Stimulated activated naive CD4-positive, alpha-beta T cell treated with Interleukin-2 at 50 U/mL for 16 hours (primary cell): ENCODE data around the gene PYGM.
A peak's percentile ranks its signal among the peaks of the same experiment; 100 is the strongest.

Experiments used
- DNase-seq: peaks from one replicate; lab custom pipeline; 2025; lab: John Stamatoyannopoulos, UW

The PYGM gene

DNA sequence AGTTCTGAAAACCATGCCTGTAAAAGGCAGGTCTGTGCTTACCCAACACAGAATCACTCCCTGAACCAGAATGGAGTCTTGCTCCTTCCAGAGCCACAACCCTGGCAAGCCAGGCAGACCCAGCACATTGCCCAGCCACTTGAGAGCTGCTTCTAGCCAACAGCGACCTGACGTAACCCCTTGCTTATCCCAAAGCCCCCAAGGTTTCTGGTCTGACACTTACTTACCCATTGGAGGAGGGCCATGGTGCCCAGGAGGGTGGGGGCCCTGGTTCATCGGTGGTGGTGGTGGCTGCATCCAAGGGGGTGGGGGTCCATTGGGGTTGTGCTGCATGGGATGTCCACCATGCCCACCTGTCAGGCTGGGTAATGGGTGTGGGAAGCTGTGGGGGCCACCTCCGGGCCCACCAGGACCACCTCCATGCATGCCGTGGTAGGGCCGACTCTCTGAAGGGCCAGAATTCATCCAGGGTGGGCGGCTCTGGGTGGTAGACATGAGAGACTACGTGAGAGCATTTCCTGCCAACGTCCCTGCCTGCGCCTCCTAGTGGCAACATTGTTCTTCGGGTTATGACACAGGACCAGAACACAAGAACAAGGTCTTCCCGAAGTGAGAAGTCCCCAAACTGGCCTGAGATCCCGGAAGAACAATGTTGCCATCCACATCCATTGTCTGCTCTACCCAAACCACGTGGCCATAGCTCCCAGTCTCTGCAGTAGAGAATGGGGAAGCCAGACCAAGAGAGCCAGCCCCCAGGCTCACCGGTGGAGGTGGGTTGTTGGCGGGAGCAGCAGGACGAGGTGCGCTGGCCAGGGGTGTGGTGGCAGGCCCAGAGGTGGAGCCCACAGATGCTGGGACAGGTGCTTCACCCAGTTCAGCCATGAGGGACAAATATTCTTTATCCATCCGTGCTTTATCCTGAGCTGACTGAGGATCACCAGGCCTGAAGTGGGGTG is 7.8 kb upstream of the PYGM start:
- DNase-seq: peak; percentile 66

- DNase-seq: no peak
These were observed 7.1 kb upstream of the PYGM start for GRCh38 chr11:64766881-64767280.

DNA sequence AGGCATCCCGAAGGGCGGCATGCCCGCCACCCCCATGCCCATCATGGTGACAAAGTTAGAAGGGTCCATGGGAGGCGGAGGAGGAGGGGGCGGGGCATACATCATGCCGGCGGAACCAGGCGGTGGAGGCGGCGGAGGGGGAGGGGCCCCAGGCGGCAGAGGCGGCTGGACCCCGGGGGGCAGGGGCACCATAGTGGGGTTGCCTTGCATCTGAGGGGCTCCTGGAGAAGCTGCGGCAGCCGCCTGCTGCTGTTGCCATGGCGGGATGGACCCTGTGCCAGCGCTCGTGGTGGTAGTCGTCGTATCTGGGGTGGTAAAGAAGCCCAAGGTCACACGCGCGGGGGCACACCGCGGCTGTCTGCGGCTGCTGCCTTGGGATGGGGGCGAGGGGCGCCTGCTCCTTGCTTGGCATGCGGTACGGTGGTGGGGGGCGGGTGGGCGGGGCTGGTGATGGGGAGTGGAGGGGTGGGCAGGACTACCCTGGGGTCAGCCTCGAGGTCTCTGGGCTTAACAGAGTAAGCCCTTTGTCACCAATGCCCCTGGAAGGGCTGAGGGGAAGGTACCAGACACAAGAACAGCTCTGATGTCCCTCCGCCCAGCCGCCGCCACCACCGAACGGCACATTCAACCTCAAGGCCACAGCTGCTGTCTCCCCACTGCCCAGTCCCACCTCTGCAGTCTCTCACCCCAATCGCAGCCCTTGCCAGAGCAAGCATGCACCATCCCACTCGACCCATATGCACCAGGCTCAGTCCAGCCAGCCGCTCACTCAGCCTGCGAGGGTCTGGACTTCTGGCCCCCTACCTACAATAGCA is 6.3 kb upstream of the PYGM start:
- DNase-seq: no peak

GRCh38 chr11:64765291-64765850 is 5.6 kb upstream of the PYGM start:
- DNase-seq: no peak

GRCh38 chr11:64764753-64765152 is 5.0 kb upstream of the PYGM start:
- DNase-seq: no peak

GRCh38 chr11:64764040-64764611 is 4.4 kb upstream of the PYGM start:
- peak; percentile 47 for DNase-seq

DNA sequence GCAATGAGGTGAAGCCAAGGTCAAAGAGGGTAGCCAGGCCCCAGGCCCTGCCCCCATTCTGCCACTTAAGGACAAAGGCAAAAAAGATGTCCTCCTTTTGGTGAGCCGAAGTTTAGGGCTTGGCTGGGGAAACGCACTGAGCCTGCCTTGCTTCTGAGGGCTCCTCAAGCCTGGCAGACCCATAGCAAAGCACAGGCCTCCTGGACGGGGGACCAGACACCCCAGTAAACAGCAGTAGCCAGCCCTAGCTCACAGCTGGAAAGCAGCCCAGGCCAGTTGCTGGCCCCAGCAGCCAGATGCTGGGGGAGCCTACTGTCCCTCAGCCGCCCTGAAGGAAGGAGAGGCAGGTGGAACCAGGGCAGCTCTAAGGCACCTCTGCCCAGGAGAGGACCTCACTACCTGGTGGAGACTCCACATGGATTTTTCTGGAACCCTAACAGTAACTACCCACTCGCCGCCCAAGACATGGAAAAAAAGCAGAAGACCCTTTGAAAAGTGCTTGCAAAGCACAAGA is 3.8 kb upstream of the PYGM start:
- no peak for DNase-seq

DNA sequence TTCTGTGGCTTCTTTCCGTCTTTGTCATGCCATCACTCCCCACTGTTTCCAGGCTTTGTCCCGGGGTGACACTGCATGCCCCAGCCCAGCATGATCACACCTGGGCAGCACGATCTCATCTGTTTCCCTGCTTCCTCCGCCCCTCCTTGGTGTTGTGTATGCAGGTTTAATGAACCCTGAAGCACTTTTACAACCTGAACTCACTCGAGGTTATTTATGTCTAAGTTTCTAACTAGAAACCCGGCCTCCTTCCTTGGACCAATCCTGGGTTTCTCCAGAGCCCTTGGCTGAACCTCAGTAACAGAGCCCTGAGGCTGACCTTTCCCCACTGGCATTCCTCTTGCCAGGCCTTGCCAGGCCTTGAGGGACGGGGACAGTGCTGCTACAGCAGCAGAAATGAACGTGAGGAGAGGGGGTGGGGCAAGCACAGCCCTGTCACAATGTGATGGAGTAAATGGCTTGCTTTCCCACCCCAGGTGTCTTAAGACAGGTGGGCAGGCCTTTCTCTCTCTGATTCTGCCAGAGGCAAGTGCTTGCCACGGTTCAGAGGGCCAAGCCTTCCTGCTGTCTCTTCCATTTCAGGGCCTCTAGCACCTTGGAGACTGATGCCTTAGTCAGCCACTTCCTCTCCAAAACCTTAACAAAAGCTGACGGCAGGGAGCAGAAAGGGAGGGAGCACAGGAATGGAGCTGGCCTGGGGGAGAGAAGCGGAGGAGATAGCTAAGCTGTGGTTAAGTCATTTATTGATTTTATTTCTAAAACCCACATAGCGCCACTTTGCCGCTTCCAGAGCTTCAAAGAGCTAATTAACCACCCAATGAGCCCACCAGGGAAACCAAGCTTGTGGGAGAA is 3.1 kb upstream of the PYGM start:
- no peak for DNase-seq

GRCh38 chr11:64762277-64762673 is 2.5 kb upstream of the PYGM start:
- DNase-seq: no peak

DNA sequence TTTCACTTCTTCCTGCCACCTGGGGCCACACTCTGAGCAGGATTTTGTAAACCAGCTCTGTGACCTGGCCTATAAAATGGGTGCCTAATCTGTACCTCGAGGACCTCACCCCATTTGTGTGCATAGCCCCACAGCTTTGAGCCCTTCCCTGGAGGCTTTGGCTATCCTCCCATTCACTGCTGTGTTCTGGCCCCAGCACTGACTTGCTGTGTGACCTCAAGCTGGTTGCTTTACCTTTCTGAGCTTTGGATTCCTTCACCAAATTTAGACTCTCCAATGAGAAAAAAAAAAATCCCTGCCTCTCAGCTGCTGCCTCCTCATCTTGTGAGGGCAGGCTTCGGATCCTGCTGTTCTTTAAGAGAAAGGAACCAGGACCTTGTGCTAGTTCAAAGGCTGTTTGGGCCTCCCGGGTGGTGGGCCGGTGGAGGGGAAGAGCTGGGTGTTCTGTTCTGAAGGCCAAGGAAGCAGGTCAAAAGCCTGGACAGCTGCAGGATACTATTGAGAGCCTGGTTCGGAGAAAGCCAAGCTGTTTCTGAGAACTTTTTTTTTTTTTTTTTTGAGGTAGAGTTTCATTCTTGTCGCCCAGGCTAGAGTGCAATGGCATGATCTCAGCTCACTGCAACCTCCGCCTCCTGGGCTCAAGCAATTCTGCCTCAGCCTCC is 1.1 kb upstream of the PYGM start:
- no peak for DNase-seq

GRCh38 chr11:64759131-64759721 is 548 bp downstream of the PYGM start:
- no peak for DNase-seq

DNA sequence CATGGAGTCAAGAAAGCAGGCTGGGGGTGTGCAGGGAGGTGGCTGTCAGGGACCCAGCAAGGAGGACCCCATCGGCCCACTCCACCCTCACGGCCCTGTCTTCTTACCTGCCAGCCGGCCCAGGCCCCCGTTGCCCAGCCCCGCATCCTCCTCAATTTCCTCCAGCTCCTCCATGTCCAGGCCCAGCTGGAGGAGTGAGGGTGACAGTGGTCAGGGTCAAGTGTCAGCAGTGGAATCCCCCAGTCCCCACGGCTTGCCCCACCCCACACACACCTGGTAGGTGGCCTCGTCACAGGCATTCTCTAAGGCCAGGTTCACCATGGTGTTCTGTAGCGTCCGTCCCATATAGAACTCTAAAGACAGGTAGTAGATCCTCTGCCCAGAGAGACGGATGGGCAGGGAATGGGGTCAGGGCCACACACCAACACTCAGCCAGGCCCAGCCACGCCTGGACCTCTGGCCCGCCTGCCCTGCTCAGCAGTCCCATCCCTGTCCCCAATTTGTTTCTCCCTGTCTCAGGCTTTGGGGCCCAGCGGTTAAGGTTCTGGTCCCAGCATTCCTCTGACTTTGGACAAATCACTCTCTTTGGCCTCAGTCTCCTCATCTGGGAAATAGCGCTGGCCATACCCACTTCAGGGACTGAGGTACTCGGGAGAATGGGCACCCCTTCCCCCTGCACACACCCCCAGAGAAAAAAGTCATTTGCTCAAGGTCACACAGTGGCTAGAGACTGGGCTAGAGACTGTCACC is 1.3 kb downstream of the PYGM start:
- DNase-seq: no peak

GRCh38 chr11:64757549-64758329 is 2.0 kb downstream of the PYGM start:
- no peak for DNase-seq

- no peak for DNase-seq
These were observed 4.0 kb downstream of the PYGM start for GRCh38 chr11:64755681-64756361.

DNA sequence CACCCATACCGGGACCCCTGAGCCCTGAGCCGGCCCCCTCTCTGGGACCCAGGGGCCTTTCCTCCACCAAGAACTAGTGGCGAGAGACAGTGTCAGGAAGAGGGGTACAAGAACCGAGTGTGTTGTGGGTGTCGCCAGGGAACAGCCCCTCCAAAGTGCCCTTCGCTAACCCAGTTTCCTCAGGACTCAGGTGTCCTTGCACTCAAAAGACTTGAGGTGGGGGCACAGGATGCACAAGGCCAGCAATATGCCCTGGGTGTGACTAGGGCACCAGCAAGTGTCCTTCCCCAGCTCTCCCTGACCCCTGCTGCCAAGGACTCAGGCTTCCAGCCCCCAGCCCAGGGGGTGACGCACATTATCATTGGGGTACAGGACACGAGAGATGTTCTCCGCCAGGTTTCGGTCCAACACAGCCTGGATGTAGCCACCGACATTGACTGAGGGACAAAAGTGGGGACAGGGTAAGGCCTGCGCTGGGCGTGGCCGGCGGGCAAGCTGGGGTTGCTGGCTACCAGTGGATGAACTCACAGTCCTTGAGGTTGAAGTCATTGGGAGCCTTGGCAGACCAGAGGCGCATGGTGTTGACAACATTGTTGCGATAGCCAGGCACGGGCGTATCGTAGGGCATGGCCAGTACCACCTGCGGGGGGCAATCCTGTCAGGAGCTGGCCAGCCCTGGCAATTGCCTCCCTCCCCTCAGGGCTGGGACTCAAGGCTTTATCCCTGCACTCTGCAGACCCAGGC is 4.7 kb downstream of the PYGM start:
- no peak for DNase-seq

DNA sequence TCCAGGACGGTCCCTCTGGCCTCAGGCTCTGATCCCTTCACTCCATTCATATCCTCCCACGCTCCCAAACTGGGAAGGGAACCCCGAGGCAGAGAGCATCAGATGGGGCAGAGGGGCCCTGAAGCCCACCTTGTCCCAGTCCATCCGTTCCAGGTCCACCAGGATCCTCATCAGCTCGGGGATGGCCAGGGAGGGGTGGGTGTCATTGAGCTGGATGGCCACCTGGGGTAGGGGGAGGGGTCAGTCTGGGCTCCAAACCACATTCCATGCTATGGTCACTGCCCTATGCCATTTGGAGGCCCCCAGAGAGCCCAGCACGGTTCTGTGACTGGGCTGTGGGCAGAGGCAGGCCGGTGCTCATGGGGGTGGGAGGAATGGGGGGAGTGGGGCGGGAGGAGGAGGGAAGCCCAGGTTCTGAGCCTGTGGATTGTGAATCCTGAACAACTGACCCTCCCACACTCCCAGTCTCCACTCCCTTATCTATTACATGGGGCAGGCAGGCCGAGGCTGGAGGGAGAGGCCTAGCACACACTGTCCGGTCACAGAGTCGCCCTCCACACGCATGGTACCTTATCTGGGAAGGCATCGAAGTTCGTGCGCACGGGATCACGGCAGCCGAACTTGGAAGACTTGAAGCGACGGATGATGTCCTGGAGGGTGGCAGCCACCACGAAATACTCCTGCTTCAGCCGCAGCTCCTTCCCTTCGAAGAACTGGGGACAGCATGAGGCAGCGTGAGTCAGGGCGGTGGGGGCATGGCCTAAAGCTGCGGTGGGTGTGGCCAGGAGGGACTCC is 5.5 kb downstream of the PYGM start:
- DNase-seq: no peak
